ENCODE data around the gene DAB2IP. TPM values are rescaled to one million over a fixed set of nuclear protein-coding genes. Genes with fewer than 3 reads are reported as not detected.
"Not testable (repeated sequence)": the region's sequence is repeated elsewhere in the genome, so short reads cannot be mapped to it uniquely, and the experiment has no call there.

DAB2IP gene
- polyA plus RNA-seq, 3 donors: 37.9 to 51.6 (median 38.7) TPM

- DNase-seq (ENCODE audit: extremely low read depth in 1 of 11, low read depth in 9 of 11, low spot score in 4 of 11): no peak
Measured at GRCh38 chr9:121620777-121621449, 30.5 kb upstream of the DAB2IP start.

DNA sequence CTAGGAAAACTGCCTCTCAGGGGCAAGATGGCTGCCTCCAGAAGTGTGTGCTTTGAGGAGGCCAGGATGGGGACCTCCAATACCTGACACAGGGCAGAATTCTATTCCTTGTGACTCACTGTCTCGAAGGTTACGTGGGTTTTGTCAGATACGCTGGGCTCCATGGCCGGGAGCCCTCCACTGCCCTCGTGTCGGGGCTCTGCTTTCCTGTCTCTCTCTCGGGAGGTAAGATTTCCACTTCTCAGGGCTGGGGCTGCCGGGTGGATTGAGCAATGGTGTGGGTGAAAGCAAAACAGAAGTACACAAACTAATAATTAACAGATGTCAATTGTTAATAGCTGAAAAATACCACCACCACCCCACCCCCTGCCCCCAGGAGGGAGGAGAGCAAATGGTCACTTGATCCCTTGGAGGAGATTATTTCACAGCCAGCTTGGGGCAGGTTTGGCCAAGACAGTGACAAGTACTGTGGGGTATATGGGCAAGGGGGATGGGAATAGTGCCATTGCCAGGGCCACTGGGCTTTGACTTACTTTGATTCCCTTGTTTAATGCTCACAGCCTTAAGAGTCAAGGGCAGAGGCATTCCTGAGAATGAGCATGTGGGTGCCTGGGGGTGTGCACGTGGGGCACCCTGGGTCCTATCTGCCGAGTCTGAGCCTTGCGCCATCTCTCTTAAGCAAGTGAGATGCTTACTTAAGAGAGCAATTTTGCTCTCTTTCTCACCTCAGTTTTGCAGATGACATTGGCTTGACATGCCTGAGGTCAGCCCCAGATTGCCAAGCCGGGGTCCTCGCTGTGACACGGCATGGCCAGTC is 28.8 kb upstream of the DAB2IP start:
- no peak for DNase-seq (ENCODE audit: extremely low read depth in 1 of 11, low read depth in 9 of 11, low spot score in 4 of 11)

GRCh38 chr9:121623430-121623829 is 28.0 kb upstream of the DAB2IP start:
- DNase-seq (ENCODE audit: extremely low read depth in 1 of 11, low read depth in 9 of 11, low spot score in 4 of 11): not testable (repeated sequence)

DNA sequence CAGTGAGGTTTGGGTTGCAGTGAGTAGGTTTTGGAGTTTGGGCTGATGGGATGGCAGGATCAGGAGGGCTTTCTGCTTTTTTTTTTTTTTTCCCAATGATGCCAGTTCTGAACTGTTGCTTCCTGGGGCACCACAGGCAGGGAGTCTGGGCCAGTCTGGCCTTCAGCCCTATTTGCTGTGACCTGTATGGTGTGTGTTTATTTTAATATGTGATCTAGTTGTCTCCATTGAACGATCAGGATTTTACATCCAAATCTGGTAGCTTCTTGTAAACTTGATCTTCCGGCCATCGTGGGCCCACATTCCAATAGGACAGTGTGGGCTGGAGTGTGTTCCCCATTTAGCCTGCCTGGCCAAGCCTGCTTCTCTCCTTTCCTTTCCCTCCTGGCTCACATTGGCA is 25.8 kb upstream of the DAB2IP start:
- no peak for DNase-seq (ENCODE audit: extremely low read depth in 1 of 11, low read depth in 9 of 11, low spot score in 4 of 11)

- no peak for DNase-seq (ENCODE audit: extremely low read depth in 1 of 11, low read depth in 9 of 11, low spot score in 4 of 11)
Measured at GRCh38 chr9:121626012-121626411, 25.4 kb upstream of the DAB2IP start.

- DNase-seq (ENCODE audit: extremely low read depth in 1 of 11, low read depth in 9 of 11, low spot score in 4 of 11): no peak
Measured at GRCh38 chr9:121627427-121627826, 24.0 kb upstream of the DAB2IP start.

- no peak for DNase-seq (ENCODE audit: extremely low read depth in 1 of 11, low read depth in 9 of 11, low spot score in 4 of 11)
Measured at GRCh38 chr9:121628401-121628800, 23.0 kb upstream of the DAB2IP start.

DNA sequence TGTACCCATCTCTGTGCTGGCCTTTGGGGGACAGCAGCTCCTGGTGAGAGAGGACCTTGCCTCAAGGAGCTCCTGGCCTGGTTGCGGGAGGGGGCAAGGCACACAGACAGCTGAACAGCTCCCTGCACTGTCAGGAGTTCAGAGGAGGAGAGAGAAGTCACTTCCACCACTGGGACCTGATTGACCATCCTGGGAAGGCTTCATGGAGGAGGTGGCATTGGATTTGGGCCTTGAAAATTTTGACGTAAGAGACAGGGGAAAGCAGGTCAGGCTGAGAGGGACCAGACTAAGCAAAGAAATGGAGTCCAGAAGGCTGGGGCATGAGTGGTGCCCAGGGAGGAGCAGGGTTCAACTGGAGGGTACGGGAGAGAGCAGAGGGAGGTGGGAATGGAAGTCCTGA is 20.3 kb upstream of the DAB2IP start:
- no peak for DNase-seq (ENCODE audit: extremely low read depth in 1 of 11, low read depth in 9 of 11, low spot score in 4 of 11)

DNA sequence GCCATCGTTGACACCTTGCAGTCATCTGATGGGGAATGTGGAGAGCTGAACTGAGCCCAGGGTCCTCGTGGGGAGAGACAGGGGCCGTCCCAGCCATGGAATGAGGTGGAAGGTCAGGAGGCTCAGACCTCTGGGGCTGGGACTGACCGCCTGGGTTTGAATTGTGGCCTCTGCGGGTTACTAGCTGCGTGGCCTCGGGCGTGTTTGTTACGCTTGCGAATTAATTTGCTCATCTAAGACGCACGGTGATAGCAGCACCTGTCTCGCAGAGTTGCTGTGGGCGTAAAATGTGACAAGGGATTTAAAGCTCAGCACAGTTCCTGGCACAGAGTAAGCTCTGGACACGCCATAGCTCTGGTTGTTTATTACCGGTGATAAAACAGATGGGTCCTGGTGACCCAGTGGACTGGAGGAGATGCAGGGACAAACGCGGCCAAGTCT is 19.4 kb upstream of the DAB2IP start:
- DNase-seq (ENCODE audit: extremely low read depth in 1 of 11, low read depth in 9 of 11, low spot score in 4 of 11): no peak

DNA sequence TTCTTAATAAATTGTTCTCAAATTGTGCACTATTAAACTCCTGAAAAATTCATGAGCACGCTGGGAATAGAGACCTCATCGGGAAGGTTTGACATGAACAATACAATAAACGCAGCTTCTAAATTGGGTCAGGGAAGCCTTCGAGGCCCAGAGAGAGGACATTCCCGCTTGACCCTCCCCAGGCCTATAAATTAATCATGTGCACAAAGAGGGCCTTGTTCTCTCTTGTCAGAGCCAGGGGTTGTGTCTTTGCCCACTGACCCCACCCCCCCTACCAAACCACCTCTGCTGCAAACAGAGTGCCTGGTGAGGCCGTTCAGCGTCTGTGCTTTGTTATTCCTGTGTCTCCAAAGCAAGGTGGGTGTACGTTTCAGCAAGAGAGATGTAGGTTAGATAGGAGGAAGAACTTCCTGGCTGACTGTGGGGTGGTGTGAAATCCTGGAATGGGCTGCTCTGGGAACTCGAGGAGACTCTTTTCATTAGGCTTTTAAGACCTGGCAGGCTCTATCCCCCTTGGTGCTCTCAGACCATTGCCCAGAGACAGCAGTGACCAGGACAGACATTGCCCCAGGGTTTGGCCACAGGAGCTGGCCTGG is 18.2 kb upstream of the DAB2IP start:
- DNase-seq (ENCODE audit: extremely low read depth in 1 of 11, low read depth in 9 of 11, low spot score in 4 of 11): no peak

DNA sequence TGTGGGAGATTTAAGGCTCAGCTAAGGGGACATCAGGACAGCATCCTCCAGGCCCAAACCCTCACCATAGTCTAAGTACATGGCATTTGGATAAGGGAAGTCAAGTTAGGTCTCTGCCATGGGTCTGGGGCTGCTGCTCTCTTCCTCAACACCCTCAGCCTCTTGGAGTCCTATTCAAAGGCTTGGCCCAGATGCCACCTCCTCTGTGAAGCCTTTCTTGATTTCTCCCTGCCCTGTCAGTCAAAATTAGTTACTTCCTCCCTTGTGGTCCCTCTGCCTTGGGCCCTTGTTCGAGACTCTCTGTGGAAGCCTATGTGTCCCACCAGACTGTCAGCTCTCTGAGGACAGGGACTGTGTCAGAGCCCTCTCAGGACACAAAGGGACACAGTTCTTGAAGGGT is 17.7 kb upstream of the DAB2IP start:
- DNase-seq (ENCODE audit: extremely low read depth in 1 of 11, low read depth in 9 of 11, low spot score in 4 of 11): no peak

- DNase-seq (ENCODE audit: extremely low read depth in 1 of 11, low read depth in 9 of 11, low spot score in 4 of 11): no peak
Measured at GRCh38 chr9:121634329-121635261, 16.8 kb upstream of the DAB2IP start.

GRCh38 chr9:121635300-121635876 is 16.0 kb upstream of the DAB2IP start:
- DNase-seq (ENCODE audit: extremely low read depth in 1 of 11, low read depth in 9 of 11, low spot score in 4 of 11): no peak

DNA sequence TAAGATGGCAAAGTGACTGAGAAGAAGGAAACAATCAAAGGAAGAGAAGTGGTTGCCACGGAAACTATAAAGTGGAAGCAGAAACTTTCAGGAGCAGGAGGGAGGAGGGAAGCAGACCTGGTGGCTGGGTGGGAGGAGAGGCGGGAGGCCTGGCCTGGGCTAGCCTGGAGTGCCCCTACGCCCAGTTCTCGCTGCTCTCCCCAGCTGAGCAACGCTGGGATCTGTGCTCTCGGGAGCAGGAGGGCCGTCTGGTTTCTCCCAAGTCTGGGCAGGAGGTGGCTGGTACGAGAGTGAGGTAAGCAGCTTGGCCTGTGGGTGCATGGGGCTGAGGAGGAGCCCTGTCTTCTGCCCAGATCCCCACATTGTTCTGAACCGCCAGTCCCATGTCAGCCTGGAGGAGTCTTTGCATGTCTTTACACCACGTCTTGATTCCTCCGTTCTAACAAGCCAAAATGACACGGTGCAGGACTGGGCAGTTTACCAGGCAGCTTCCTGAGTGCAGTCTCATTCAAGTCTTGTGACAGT is 15.0 kb upstream of the DAB2IP start:
- DNase-seq (ENCODE audit: extremely low read depth in 1 of 11, low read depth in 9 of 11, low spot score in 4 of 11): no peak

DNA sequence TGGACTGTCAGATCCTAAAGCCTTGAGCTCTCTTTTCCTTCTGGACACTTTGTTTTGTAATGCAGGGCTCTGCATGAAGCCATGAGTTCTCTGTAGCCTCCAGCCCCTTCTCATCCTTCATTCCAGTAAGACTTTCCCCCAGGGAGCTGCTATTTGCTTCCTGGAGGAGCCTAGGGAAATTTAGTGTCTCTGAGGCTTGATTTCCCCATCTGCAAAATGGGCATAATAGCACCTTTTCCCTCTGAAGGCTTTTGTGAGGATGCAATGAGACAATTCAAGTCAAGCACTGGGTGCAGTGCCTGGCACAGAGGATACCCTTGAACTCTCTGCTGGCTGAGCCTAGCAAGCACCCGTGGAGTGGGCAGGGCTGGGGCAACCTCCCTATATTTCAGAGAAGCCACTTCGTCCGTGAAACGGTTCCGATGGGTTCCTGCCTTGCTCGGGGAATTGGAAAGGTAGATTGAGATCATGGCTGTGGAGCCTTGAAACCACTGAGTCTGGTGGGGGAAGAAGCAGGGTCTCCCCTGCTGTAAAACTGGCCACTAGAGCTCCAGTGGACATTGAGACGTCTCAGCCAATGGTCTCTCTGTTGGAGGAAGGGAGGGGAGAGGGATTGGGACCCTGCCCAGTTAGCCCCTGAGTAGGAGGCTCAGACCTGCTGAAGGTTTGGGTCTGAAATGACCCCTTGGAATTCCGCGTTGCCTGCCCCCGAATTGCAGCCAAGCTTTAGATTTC is 14.3 kb upstream of the DAB2IP start:
- DNase-seq (ENCODE audit: extremely low read depth in 1 of 11, low read depth in 9 of 11, low spot score in 4 of 11): no peak

GRCh38 chr9:121637713-121638220 is 13.7 kb upstream of the DAB2IP start:
- no peak for DNase-seq (ENCODE audit: extremely low read depth in 1 of 11, low read depth in 9 of 11, low spot score in 4 of 11)

GRCh38 chr9:121638399-121638798 is 13.0 kb upstream of the DAB2IP start:
- no peak for DNase-seq (ENCODE audit: extremely low read depth in 1 of 11, low read depth in 9 of 11, low spot score in 4 of 11)
